ENCODE results near the gene PLXNA2. TPM values are rescaled to one million over a fixed set of nuclear protein-coding genes. Genes with fewer than 3 reads are reported as not detected.

Gene PLXNA2
- total and polyA plus RNA-seq, 2 donors (not counting 3 experiments of a cell fraction or from before 2014, with no cell fraction given), result 42.6 to 229 TPM

DNA sequence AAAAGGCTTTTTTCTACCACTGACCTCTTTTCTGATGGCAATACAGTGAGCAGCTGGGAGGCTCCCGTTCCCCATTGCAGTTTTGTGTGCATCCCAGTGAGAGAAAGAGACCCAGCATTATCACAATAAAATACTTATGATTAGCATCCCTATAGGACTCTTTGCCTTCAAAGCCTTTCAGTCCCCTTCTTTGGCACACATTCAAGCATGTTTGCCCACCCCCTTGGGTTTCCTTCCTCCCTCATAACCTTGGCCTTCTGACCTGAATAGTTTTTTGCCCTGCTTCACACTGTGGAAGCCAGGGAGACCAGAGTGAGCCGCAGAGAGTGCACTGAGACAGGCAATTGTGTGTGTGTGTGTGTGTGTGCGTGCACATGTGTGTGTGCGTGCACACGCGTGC is 13.2 kb upstream of the PLXNA2 start:
- CTCF ChIA-PET, result no interaction called here
- TF ChIP-seq MAX (IDR thresholded peaks at IDR 0.05; ENCODE audit: insufficient read depth, insufficient read length) (no peak), FOS (IDR thresholded peaks at IDR 0.05; ENCODE audit: borderline replicate concordance, insufficient read depth, low read length) (no peak), MYC (IDR thresholded peaks at IDR 0.05; ENCODE audit: low read depth, low read length) (no peak), JUN (IDR thresholded peaks at IDR 0.05; ENCODE audit: borderline replicate concordance, insufficient read depth, insufficient read length, low read depth) (no peak), CTCF (IDR thresholded peaks at IDR 0.05; ENCODE audit: extremely low read depth in 1 of 2, insufficient read depth in 1 of 2, low read depth in 1 of 2, low read length in 2 of 2) (no peak), GATA2 (IDR thresholded peaks at IDR 0.05; ENCODE audit: insufficient read depth, insufficient read length, low read depth, low read length) (no peak), POLR2A (IDR thresholded peaks at IDR 0.05; ENCODE audit: low read depth, low read length) (no peak), EZH2 (IDR thresholded peaks at IDR 0.05; ENCODE audit: borderline replicate concordance, low read depth, low read length, severe bottlenecking) (no peak)
- Histone ChIP-seq H3K9me3 (replicated peaks; ENCODE audit: control insufficient read depth, insufficient read depth, low read length) (no peaks in the 10 kb centered on the region), H3K79me2 (ENCODE audit: control insufficient read depth, insufficient read depth, low read length) (no peaks in the 10 kb centered on the region), H3K4me3 (replicated peaks in 1 of 3; ENCODE audit: insufficient read depth in 1 of 3, low read depth in 1 of 3, low read length in 3 of 3) (no peak overlapping the region), H3K27me3 (ENCODE audit: control insufficient read depth in 2 of 2, insufficient read depth in 2 of 2, low read length in 2 of 2) (peaks cover 34 to 67% of the 10 kb centered on the region in 2 experiments), H3K27ac (ENCODE audit: insufficient read depth, low read depth, low read length) (no peak overlapping the region), H3K36me3 (ENCODE audit: control insufficient read depth in 2 of 2, extremely low read depth in 1 of 2, insufficient read depth in 2 of 2, low read length in 2 of 2) (no peaks in the 10 kb centered on the region), H3K9ac (replicated peaks; ENCODE audit: extremely low read depth, insufficient read depth, low read length) (no peak overlapping the region), H4K20me1 (replicated peaks; ENCODE audit: control insufficient read depth, extremely low read depth, insufficient read depth, low read length) (no peaks in the 10 kb centered on the region), H2AFZ (ENCODE audit: low read depth, low read length) (no peak overlapping the region), H3K9me1 (replicated peaks; ENCODE audit: control insufficient read depth, extremely low read depth, insufficient read depth, low read length) (peaks cover 2% of the 10 kb centered on the region), H3K4me2 (ENCODE audit: insufficient read depth, low read length) (no peak overlapping the region), H3K4me1 (ENCODE audit: control insufficient read depth, extremely low read depth, insufficient read depth, low read length) (no peaks in the 10 kb centered on the region)
- FAIRE-seq (no peak), DNase-seq (ENCODE audit: low read depth, low spot score) (no peak)
- dilution Hi-C loops (cut with MboI; ENCODE audit: extremely low pct_ligation_motif_present, low sequenced_read_pairs) (no loop called here), intact Hi-C loops (cut with micrococcal nuclease) (no loop called here)
- no TSS peak for BruUV-seq (replicated peaks)
- POLR2A ChIA-PET, result no interaction called here
